Measurements from ENCODE around the gene LRRC56.
"Not testable (repeated sequence)": the region's sequence is repeated elsewhere in the genome, so short reads cannot be mapped to it uniquely, and the experiment has no call there.

Gene LRRC56

DNA sequence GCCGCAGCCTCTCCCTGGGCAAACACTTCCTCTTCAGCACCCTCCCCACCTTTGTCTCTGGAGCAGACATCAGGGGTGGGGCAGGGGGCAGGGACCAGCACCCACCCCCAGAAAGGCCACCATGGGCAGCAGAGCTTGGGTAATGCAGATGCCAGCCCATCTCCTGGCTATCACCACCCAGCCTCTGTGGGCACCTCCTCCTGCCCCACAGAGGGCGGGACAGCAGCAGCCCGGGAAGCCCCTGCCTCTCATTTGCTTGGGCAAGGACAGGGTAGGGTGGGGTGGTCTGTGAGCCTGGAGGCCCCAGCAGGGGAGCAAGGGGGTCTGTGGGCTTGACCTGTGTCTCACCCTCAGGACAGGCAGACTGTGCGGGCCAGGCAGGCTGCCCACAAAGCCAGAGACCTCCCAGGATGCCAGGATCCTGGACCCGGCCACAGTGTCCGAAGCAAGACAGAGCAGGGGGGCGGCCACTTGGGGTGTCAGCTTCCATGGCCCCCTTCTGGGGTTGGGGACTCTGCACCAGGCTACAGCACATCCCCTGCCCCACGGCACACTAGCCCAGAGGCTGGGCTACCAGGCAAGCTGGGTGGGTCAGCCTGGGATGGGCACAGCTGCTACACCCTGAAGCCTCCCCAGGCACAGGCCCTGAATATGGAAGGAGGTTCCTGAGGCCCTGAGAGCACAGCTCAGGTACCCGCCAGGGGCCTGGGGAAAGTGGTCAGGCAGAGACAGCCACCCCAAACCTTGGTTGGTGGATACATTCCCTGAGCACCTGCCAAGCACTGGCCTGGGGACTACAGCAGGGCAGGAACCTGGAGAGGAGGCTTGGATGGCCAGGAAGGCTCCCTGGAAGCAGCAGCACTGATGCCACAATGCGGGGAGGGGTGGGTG, 34.8 kb upstream of the LRRC56 start:
- DNase-seq, result no peak

- no peak for DNase-seq
These were observed 33.9 kb upstream of the LRRC56 start for GRCh38 chr11:503179-503981.

GRCh38 chr11:504053-504993, 33.0 kb upstream of the LRRC56 start:
- no peak for DNase-seq

DNA sequence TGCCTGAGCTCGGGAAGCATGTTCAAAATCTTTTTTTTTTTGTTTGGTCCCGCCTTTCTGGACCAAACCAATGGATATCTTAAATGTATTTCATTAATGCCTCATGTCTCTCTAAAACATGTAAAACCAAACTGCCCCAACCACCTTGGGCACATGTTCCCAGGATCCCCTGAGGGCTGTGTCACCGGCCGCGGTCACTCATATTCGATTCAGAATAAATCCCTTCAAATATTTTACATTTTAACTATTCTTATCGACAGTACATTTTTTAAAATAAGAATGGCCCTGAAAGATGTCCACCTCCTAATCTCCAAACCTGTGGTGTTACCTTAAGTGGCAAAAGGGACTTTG, 32.4 kb upstream of the LRRC56 start:
- no peak for DNase-seq

GRCh38 chr11:506238-506994, 30.9 kb upstream of the LRRC56 start:
- peak; percentile 97 for DNase-seq

DNA sequence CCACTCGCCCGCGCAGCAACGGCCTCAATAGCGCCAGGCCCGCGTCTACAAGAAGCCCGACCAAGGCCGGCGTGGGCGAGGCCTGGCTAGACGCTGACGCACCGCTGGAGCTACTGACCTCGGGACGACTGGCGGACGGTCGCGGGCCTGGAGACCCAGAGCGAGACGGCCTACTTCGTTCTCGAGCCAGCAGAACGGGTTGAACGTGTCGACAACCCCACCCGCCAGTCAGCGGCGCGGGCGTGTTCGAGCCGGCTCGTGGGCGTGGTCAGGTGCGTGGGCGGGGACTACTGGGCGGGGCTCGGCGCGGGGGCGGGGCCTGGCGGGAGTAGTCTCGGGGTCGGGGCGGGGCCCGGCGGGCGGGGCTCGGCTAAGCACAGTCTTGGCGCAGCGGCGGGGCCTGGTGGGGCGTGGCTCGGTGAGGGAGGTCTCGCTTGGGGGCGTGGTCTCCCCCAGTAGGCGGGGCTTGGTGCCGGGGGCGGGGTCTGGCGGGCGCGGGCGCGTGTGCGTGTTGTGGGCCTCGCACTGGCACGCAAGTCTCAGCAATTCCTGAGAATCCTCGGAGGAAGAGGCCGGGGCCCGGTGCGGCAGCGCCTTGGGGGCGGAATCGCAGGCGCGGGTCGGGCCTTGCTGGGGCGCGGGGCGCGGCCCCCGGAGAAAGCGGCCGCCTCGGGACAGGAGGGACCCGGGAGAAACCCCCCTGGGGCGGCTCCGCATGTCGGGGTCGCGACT, 30.2 kb upstream of the LRRC56 start, which contains the start of gene RNH1:
Gene RNH1 (minus strand): TSS at position 248 of the 732 bp plus-strand sequence. CDS start 5,080 bp downstream, outside the sequence.
- DNase-seq, result peak; percentile 99

DNA sequence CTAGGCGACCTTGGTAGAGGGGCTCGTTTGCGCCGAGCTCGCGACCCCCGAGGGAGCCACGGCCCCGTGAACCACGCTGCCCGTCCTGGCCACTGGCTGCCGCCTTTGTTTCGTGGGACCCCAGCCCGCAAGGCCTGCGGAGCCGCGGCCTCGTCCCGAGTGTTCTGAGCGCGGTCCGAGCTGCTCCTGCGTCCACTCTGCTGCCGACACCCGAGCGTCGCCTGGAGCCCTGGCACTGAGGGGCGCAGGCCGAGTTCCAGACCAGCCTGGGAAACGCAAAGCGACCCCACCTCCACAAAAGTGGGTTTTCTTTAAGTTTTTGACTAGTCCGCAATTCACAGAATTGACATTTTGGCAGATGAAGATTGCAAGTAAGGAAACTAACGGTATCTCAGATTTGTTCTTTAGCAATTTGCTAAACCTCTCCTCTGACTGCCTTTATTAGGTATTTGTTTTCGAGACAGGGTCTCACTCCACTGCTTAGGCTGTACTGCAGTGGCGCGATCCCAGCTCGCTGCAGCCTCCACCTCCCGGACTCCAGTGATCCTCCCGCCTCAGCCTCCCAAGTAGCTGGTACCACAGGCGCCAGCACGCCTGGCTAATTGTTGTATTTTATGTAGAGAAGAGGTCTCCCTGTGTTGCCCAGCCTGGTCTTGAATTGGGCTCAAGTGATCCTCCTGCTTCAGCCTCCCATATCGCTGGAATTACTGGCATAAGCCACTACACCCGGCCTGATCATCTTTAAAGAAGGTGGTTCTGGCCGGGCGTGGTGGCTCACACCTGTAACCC, 29.4 kb upstream of the LRRC56 start:
- no peak for DNase-seq

DNA sequence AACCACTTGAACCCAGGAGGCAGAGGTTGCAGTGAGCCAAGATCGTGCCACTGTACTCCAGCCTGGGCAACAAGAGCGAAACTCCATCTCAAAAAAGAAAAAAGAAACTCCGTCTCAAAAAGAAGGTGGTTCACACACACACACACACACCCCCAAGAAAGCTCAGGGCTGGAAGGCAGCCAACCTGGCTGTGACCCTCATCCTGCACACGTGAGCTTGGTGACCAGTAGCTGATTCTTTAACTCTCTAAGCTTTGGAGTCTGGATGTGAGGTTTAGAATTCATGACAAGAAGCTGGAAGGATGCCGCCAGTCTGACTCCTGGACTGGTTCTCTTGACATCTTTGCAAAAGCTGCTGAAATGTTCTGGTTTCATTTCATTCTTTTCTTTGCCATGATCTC, 28.4 kb upstream of the LRRC56 start:
- DNase-seq, result no peak

DNA sequence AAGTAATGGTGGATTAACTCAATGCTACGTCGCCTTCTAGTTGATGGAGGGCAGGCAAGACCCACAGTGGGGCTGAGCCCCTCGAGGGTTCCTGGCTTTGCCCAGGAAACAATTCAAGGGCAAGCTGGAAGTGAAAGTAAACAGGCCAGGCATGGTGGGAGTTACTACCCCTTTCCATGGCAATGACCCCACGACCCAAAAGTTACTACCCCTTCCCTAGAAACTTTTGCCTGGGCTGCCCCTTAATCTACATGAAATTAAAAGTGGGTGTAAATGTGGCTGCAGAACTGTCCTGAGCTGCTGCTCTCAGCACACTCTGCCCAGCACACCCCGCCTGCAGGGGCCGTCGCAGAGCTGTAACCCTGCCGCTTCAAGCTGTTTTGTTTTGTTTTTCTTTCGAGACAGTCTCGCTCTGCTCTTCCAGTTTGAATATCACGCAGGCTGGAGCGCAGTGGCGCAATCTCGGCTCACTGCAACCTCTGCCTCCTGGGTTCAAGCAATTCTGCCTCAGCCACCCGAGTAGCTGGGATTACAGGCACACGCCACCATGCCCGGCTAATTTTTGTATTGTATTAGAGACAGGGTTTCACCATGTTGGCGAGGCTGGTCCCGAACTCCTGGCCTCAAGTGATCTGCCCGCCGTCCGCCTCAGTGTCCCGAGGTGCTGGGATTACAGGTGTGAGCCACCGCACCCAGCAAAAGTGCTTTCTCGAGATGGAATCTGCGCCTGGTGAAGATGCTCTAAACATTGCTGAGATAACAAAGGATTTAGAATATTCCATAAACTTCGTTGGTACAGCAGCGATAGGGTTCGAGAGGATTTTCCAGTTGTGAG, 24.3 kb upstream of the LRRC56 start:
- no peak for DNase-seq

DNA sequence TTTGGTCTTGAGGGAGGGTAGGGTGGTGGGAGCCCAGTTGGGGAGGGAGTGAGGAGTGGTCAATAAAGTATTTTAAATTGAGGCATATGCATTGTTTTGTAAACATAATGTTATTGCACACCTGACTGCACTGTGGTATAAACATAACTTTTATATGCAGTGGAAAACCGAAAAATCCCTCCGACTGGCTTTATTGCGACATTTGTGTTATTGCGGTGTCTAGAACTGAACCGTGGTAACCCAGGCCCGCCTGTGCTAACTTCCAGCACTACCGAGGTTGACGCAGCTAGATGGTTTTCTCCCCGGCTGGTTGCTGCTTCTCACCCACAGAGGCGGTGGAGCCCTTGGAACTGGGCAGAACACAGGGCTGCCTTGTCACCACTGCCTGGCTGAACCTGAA, 22.7 kb upstream of the LRRC56 start:
- no peak for DNase-seq

DNA sequence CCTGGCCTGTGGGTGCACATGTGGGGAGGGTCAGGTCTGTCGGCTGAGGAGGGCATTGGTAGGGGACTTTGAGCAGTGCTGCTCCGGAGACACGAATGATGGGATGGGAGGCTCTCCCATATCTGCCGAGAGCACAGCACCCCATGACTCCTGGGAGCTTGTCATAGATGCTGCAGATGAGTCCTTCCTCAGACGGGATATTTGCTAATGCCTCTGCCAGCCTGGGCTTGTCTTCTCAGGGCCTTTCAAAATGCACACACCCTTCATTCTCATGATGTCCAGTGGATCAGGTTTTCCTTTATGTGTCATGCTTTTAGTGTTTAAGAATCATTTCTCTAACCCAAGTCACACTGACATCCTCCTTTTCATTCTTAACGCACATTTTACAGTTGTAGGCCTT, 22.2 kb upstream of the LRRC56 start:
- DNase-seq, result no peak

GRCh38 chr11:516400-516799, 20.9 kb upstream of the LRRC56 start:
- DNase-seq, result no peak

- not testable (repeated sequence) for DNase-seq
These were observed 20.2 kb upstream of the LRRC56 start for GRCh38 chr11:516918-517685.

DNA sequence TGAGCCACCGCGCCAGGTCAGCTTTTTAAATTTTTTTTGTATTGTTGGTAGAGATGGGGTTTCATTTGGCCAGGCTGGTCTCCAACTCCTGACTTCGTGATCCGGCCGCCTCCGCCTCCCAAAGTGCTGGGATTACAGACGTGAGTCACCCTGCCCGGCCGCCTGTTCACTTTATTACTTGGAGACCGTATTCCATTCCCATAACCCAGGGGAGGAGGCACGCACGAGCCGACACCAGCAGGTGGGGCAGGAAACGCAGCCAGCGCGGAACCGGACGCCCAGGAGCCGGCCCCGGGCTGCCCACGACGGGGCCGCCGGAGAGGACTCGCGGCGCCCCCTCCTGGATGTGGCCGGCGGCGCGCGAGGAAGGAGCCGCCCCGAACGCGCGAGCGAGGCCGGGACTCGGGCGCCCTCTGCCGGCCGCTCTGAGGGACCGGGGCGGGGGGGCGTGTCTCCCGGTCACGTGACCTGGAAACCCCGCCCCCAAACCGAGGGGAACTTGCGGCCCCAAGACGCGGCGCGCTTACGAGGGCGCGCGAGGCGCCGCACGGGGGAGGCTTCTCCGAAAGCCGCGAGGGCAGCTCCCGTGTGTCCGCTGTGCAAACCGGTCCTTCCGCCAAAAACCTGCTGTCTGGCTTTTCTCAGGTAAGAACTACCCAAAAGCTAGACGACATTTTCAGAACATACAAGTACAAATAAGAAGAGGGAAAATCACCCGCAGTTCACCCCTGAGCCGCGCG, 18.7 kb upstream of the LRRC56 start:
- peak; percentile 97 for DNase-seq

DNA sequence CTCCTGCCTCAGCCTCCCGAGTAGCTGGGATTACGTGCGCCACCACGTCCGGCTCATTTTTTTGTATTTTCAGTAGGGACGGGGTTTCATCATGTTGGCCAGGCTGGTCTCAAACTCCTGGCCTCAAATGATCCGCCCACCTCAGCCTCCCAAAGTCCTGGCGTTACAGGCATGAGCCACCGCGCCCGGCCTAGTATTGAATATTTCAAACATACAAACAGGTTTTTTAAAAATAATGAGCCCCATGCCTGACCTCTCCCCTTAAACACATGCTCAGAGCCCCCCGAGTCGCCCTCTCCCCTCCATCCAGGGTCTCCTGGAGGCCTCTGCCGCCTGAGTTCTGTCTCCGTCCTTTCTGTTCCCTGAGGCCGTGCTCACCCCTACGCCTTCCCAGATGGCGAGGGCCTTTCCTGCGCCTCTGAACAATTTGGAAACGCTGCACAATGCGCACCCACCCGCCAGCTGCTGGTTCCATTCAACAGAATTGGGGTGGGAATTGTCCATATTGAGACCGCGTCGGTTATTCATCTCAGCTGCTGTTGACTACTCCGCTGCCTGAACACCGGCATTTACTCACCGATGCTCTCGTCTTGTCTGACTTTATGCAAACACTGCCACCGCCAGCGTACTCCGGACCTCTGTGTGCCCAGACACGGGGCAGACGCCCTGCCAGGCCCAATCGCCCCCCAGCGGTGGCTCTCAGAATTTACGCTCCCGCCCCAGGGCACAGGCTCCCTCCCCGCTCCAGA, 16.7 kb upstream of the LRRC56 start:
- no peak for DNase-seq

- no peak for DNase-seq
These were observed 16.1 kb upstream of the LRRC56 start for GRCh38 chr11:521177-521688.

GRCh38 chr11:526192-526591, 11.1 kb upstream of the LRRC56 start:
- DNase-seq, result no peak

Measured in activated T-cell treated with anti-CD3 and anti-CD28 coated beads, Interleukin-2, amount 50 U/mL, for 1 hour (primary cell).